Measurements from ENCODE around the gene GABRG3.

Gene GABRG3

GRCh38 chr15:27250223-27250622 is 279.2 kb downstream of the GABRG3 start:
- peak; percentile 82 for DNase-seq

GRCh38 chr15:27254055-27254454 is 283.1 kb downstream of the GABRG3 start:
- DNase-seq: no peak

- DNase-seq: no peak
These were observed 283.8 kb downstream of the GABRG3 start for GRCh38 chr15:27254801-27255200.

GRCh38 chr15:27256446-27256845 is 285.5 kb downstream of the GABRG3 start:
- DNase-seq: no peak

- DNase-seq: no peak
These were observed 287.3 kb downstream of the GABRG3 start for GRCh38 chr15:27258287-27258686.

- peak; percentile 83 for DNase-seq
These were observed 289.5 kb downstream of the GABRG3 start for GRCh38 chr15:27260523-27260922.

GRCh38 chr15:27268923-27269322 is 297.9 kb downstream of the GABRG3 start:
- DNase-seq: no peak

GRCh38 chr15:27271258-27271657 is 300.3 kb downstream of the GABRG3 start:
- peak; percentile 73 for DNase-seq

GRCh38 chr15:27272427-27272826 is 301.4 kb downstream of the GABRG3 start:
- no peak for DNase-seq

- no peak for DNase-seq
These were observed 302.5 kb downstream of the GABRG3 start for GRCh38 chr15:27273506-27273905.

GRCh38 chr15:27278761-27279160 is 307.8 kb downstream of the GABRG3 start:
- DNase-seq: no peak

- no peak for DNase-seq
These were observed 321.7 kb downstream of the GABRG3 start for GRCh38 chr15:27292641-27293040.

GRCh38 chr15:27293607-27294006 is 322.6 kb downstream of the GABRG3 start:
- DNase-seq: no peak

GRCh38 chr15:27317736-27318135 is 346.8 kb downstream of the GABRG3 start:
- no peak for DNase-seq

GRCh38 chr15:27323801-27324200 is 352.8 kb downstream of the GABRG3 start:
- DNase-seq: no peak

- no peak for DNase-seq
These were observed 354.1 kb downstream of the GABRG3 start for GRCh38 chr15:27324886-27325615.

GRCh38 chr15:27327467-27328025 is 356.6 kb downstream of the GABRG3 start:
- DNase-seq: no peak

- no peak for DNase-seq
These were observed 357.2 kb downstream of the GABRG3 start for GRCh38 chr15:27328186-27328585.

GRCh38 chr15:27328608-27329007 is 357.6 kb downstream of the GABRG3 start:
- DNase-seq: no peak

- no peak for DNase-seq
These were observed 359.3 kb downstream of the GABRG3 start for GRCh38 chr15:27330326-27330725.

GRCh38 chr15:27336676-27337075 is 365.7 kb downstream of the GABRG3 start:
- DNase-seq: no peak

GRCh38 chr15:27339138-27339537 is 368.2 kb downstream of the GABRG3 start:
- no peak for DNase-seq

- DNase-seq: no peak
These were observed 370.9 kb downstream of the GABRG3 start for GRCh38 chr15:27341780-27342343.

- no peak for DNase-seq
These were observed 372.0 kb downstream of the GABRG3 start for GRCh38 chr15:27342991-27343390.

GRCh38 chr15:27352136-27352535 is 381.2 kb downstream of the GABRG3 start:
- DNase-seq: no peak
